ENCODE data around the gene COP1. TPM values are rescaled to one million over a fixed set of nuclear protein-coding genes. Genes with fewer than 3 reads are reported as not detected.

COP1 gene
- total RNA-seq, 3 donors from 2014 or later: 65.9 to 74.1 (median 68.1) TPM

DNA sequence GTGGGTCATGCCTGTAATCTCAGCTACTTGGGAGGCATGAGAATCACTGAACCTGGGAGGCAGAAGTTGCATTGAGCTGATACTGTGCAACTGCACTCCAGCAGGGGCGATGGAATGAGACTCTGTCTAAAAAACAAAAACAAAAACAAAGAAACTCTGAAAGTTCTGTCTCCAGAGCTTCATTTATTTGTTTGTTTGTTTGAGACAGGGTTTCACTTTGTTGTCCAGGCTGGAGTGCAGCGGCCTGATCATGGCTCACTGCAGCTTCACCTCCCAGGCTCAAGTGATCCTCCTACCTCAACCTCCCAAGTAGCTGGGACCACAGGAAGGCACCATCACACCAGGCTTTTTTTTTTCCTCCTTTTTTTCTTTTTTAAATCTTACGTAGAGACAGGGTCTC is 271.9 kb downstream of the COP1 start:
- no peak overlapping the region for H3K27ac ChIP-seq
- H3K4me1 ChIP-seq: no peaks in the 10 kb centered on the region
- no peaks in the 10 kb centered on the region for H3K27me3 ChIP-seq
- H3K9me3 ChIP-seq: no peaks in the 10 kb centered on the region
- intact Hi-C loops (cut with DNase I; ENCODE audit: low total_unique reads): loop anchor here (10.0 kb wide), 1 partner anchor 1730 kb away; no protein-coding TSS in a partner anchor
- TF ChIP-seq POLR2AphosphoS5 (IDR thresholded peaks at IDR 0.05): no peak
- TF ChIP-seq, protein P1, sequence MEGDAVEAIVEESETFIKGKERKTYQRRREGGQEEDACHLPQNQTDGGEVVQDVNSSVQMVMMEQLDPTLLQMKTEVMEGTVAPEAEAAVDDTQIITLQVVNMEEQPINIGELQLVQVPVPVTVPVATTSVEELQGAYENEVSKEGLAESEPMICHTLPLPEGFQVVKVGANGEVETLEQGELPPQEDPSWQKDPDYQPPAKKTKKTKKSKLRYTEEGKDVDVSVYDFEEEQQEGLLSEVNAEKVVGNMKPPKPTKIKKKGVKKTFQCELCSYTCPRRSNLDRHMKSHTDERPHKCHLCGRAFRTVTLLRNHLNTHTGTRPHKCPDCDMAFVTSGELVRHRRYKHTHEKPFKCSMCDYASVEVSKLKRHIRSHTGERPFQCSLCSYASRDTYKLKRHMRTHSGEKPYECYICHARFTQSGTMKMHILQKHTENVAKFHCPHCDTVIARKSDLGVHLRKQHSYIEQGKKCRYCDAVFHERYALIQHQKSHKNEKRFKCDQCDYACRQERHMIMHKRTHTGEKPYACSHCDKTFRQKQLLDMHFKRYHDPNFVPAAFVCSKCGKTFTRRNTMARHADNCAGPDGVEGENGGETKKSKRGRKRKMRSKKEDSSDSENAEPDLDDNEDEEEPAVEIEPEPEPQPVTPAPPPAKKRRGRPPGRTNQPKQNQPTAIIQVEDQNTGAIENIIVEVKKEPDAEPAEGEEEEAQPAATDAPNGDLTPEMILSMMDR (IDR thresholded peaks at IDR 0.05): no peak
- TF ChIP-seq POLR2A (IDR thresholded peaks at IDR 0.05): no peak
- no peak overlapping the region for H3K4me3 ChIP-seq
- no peak for DNase-seq (ENCODE audit: low spot score in 2 of 2)
- H3K36me3 ChIP-seq: no peaks in the 10 kb centered on the region

DNA sequence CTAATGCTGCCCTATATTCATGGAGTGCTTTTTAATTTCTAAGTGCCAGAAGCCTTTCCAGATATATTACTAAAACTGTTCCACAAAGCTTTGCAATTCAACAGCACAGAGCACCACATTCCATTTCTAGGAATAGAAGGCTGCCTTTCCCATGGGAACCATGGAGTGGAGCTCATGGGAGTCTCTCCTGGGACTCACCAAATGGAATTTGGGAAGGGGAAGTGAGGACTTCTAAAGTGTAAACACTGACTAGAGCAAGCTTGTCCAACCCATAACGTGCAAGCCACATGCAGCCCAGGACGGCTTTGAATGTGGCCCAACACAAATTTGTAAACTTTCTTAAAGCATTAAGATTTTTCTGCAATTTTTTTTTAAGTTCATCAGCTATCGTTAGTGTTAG is 273.3 kb downstream of the COP1 start:
- no peak for DNase-seq (ENCODE audit: low spot score in 2 of 2)
- no peaks in the 10 kb centered on the region for H3K27me3 ChIP-seq
- peaks cover 6 to 9% of the 10 kb centered on the region in 2 donors for H3K9me3 ChIP-seq
- no peak for TF ChIP-seq POLR2AphosphoS5 (IDR thresholded peaks at IDR 0.05)
- no peak for TF ChIP-seq POLR2A (IDR thresholded peaks at IDR 0.05)
- TF ChIP-seq, protein P1 (IDR thresholded peaks at IDR 0.05): no peak
- intact Hi-C loops (cut with DNase I; ENCODE audit: low total_unique reads): loop anchor here (10.0 kb wide), 1 partner anchor 1731 kb away; no protein-coding TSS in a partner anchor
- no peaks in the 10 kb centered on the region for H3K36me3 ChIP-seq
- no peaks in the 10 kb centered on the region for H3K4me1 ChIP-seq
- H3K27ac ChIP-seq: no peak overlapping the region
- no peak overlapping the region for H3K4me3 ChIP-seq

DNA sequence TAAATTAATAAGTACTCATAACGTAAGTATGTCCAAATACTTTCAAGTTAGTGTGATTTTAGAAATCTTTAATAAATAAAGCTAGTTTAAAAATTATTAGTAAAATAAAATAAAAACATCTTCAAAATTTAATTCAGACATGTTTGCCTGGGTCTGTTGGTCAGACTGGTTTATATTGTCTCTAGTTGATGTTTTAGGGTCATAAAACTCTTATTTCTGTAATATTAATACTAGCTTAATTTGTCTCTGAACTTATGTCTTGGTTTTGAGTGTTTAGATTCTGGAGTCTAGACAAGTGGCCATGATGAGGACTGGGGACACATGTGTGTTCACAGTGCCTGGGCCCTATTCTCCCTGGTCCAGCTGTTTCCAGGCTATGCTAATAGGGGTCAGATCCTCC is 279.1 kb downstream of the COP1 start:
- no peak overlapping the region for H3K4me3 ChIP-seq
- H3K27ac ChIP-seq: no peak overlapping the region
- no peaks in the 10 kb centered on the region for H3K27me3 ChIP-seq
- DNase-seq (ENCODE audit: low spot score in 2 of 2): no peak
- no peaks in the 10 kb centered on the region for H3K4me1 ChIP-seq
- H3K36me3 ChIP-seq: no peaks in the 10 kb centered on the region
- TF ChIP-seq, protein P1 (IDR thresholded peaks at IDR 0.05): no peak
- no peak for TF ChIP-seq POLR2A (IDR thresholded peaks at IDR 0.05)
- TF ChIP-seq POLR2AphosphoS5 (IDR thresholded peaks at IDR 0.05): no peak
- H3K9me3 ChIP-seq: peaks cover 12 to 26% of the 10 kb centered on the region in 2 donors
- intact Hi-C loops (cut with DNase I; ENCODE audit: low total_unique reads): no loop called here

DNA sequence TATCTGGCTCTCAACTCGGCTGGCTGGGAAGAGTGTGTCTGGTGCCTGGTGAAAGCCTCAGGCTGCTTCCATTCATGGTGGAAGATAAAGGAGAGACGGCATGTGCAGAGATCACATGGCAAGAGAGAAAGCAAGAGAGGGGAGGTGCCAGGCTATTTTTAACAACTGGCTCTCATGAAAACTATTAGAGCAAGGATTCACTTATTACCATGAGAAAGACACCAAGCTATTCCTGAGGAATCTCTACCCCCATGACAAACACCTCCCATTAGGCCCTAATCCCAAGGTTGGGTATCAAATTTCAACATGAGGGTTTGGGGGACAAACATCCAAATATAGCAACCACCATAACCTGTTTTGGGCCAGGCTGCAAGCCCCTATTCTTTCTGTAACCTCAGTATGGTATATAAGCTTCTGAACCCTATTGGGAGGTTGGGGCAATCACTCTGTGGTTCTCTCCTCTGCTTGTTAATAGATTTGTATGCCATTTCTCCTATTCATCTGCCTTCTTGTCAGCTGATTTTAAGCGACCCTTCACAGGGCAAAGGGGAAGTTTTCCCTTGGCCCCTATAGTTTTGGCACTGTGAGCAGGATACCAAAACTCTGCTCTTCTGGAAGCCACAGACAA is 284.7 kb downstream of the COP1 start:
- Histone ChIP-seq H3K9me3 (peaks cover 0 to 6% of the 10 kb centered on the region in 2 donors), H3K4me3 (no peak overlapping the region), H3K27ac (no peak overlapping the region), H3K27me3 (no peaks in the 10 kb centered on the region), H3K36me3 (no peaks in the 10 kb centered on the region), H3K4me1 (no peaks in the 10 kb centered on the region)
- intact Hi-C loops (cut with DNase I; ENCODE audit: low total_unique reads): loop anchor here (5.0 kb wide), 1 partner anchor 730 kb away; no protein-coding TSS in a partner anchor
- TF ChIP-seq, protein P1 (IDR thresholded peaks at IDR 0.05): no peak
- DNase-seq (ENCODE audit: low spot score in 2 of 2): no peak

DNA sequence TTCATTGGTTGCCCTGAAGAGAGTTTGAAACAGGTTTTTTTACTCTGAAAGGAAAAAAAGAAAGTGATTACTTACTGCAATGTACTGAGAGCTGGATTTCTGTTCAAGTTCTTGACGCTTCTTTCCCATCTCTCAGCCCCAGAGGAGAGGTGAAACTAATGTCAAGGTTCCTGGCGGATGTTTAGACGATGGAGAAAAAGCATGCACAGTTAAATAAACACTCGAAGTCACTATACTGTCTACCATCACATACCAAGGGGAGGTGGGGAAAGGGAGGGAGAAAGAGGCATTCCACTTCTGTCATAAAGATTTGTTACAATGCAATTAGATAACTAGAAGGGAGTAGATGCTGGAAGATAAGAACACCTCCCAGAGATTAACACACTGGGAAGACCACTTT is 286.7 kb downstream of the COP1 start:
- no peaks in the 10 kb centered on the region for H3K27me3 ChIP-seq
- DNase-seq (ENCODE audit: low spot score in 2 of 2): no peak
- intact Hi-C loops (cut with DNase I; ENCODE audit: low total_unique reads): loop anchor here (5.0 kb wide), 1 partner anchor 732 kb away; no protein-coding TSS in a partner anchor
- no peak overlapping the region for H3K4me3 ChIP-seq
- H3K4me1 ChIP-seq: no peaks in the 10 kb centered on the region
- no peak overlapping the region for H3K27ac ChIP-seq
- H3K36me3 ChIP-seq: no peaks in the 10 kb centered on the region
- TF ChIP-seq, protein P1 (IDR thresholded peaks at IDR 0.05): no peak
- TF ChIP-seq POLR2A (IDR thresholded peaks at IDR 0.05) (no peak), POLR2AphosphoS5 (IDR thresholded peaks at IDR 0.05) (no peak)
- peaks cover 0 to 3% of the 10 kb centered on the region in 2 donors for H3K9me3 ChIP-seq

Data from breast epithelium (tissue), 4 donors.